ENCODE measurements around the gene GPR137. TPM values are rescaled to one million over a fixed set of nuclear protein-coding genes. Genes with fewer than 3 reads are reported as not detected.
A peak's percentile ranks its signal among the peaks of the same experiment; 100 is the strongest.

Gene GPR137
- total and polyA plus RNA-seq, 7 experiments from 2014 or later: 4.9 to 45.9 (median 30.8) TPM

DNA sequence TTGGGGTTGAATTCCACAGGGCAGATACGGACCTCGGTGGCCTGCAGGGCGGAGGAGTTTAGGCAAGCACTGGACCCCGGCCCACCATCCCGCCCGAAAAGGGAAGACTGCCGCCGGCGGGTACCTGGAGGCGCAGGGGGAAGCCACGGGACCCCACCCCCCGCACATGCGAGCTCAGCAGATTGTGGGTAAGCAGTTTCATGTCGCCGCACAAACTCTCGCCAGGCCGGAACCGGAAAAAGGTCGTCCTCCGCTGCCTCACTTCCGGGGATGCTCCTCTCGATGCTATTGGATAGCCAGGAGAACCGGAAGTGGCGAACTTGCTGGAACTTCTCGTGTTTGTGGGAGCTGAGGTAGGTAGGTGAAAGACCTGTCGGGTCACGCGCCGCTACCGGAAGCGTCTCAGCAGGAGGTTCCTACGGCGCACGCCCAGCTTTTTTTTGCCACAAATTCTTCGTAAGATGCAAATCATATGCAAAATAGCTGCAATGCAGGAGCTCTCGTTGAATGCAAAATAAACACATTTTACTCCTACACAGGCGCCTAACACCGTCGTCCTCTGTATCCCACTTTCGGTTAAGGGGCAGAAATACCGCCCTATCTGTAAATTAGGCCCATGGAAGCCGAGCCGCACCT is 31.8 kb downstream of the GPR137 start, which contains the start of gene TRMT112:
TSS of gene TRMT112 (minus strand) at position 235 of the 636 bp plus-strand sequence. CDS start at position 202, 33 bp downstream.
- peaks cover 0 to 24% (median 6%) of the 10 kb centered on the region in 5 donors for H3K36me3 Mint-ChIP-seq
- intact Hi-C loops (cut with micrococcal nuclease): loop anchor here (1.0 to 5.0 kb wide), 14 partner anchors 12 to 1540 kb away; partner anchors contain the start of genes ESRRA (in 2 of the 2), CCDC88B (in 1 of the 2), CFL1 (in 1 of the 2) and FKBP2 (in 1 of the 2)

DNA sequence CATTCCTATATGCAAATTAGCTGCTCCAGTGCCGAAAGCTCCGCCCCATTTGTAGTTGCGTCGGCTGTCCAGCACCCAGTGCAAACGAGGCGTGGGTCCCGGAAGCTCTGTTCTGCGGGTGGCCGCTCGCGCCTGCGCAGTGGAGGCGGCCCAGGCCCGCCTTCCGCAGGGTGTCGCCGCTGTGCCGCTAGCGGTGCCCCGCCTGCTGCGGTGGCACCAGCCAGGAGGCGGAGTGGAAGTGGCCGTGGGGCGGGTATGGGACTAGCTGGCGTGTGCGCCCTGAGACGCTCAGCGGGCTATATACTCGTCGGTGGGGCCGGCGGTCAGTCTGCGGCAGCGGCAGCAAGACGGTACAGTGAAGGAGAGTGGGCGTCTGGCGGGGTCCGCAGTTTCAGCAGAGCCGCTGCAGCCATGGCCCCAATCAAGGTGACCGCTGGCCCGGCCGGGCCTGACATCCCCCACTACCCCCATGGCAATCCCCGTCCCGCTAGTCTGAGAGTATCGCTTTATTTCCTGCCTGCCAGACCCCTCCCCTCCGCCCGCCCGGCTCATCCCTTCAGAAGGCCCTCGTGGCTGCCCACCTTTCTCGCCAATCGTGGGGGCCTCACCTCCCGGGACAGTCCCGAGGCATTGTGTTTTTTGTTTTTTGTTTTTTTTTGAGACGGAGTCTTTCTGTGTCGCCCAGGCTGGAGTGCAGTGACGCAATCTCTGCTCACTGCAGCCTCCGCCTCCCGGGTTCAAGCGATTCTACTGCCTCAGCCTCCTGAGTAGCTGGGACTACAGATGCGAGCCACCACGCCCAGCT is 32.5 kb downstream of the GPR137 start, which contains the start of gene PRDX5:
TSS of gene PRDX5 (plus strand) at position 161 of the 805 bp plus-strand sequence. CDS start at position 256, 95 bp downstream.
- POLR2A ChIA-PET: interaction anchor here (0.5 to 4.2 kb wide), 36 partner anchors 10 to 1653 kb away, joined by 3 to 45 read pairs (median 5); partner anchors contain the start of genes BAD, C11orf98, CATSPERZ and CCDC88B
- H3K36me3 ChIP-seq (ENCODE audit: control insufficient read depth in 2 of 3, insufficient read depth in 3 of 3, low read length in 3 of 3): peaks cover 0 to 55% (median 0%) of the 10 kb centered on the region in 3 experiments
- CTCF ChIA-PET: interaction anchor here (0.5 to 2.5 kb wide), 26 partner anchors 11 to 1191 kb away, joined by 3 to 18 read pairs (median 4); partner anchors contain the start of genes BAD, CATSPERZ, CCDC88B and ESRRA
- H3K27ac ChIP-seq (ENCODE audit: low read depth, low read length): peak within 1 kb of the TSS; percentile 92
- peaks cover 0 to 23% (median 6%) of the 10 kb centered on the region in 5 donors for H3K36me3 Mint-ChIP-seq
- peak within 1 kb of the TSS; percentile 85 to 99 (median 96) for H3K4me3 Mint-ChIP-seq
- intact Hi-C loops (cut with micrococcal nuclease): loop anchor here (1.0 to 5.0 kb wide), 16 partner anchors 13 to 1539 kb away; partner anchors contain the start of genes CCDC88B (in 2 of the 2), ESRRA (in 2 of the 2), FKBP2 (in 2 of the 2) and GPR137 (in 2 of the 2)
- no peaks in the 10 kb centered on the region for H3K27me3 Mint-ChIP-seq
- peak; percentile 87 for ATAC-seq
- peak; percentile 93 to 97 (median 96) for DNase-seq
- no peaks in the 10 kb centered on the region for H3K9me3 Mint-ChIP-seq
- peaks cover 20 to 40% (median 27%) of the 10 kb centered on the region in 7 donors for H3K4me1 Mint-ChIP-seq
- peak within 1 kb of the TSS; percentile 60 for H3K4me3 ChIP-seq (ENCODE audit: low read length)
- H3K27me3 ChIP-seq (ENCODE audit: control insufficient read depth in 2 of 2, insufficient read depth in 2 of 2, low read length in 2 of 2): no peaks in the 10 kb centered on the region
- H3K27ac Mint-ChIP-seq: peak within 1 kb of the TSS; percentile 97 to 100 (median 100)
- H3K4me1 ChIP-seq (ENCODE audit: control insufficient read depth in 2 of 2, insufficient read depth in 2 of 2, low read length in 2 of 2): peaks cover 7 to 10% of the 10 kb centered on the region in 2 donors
- no peaks in the 10 kb centered on the region for H3K9me3 ChIP-seq (ENCODE audit: control insufficient read depth in 2 of 3, low read length in 3 of 3)

More for the DNA sequence above, 31.8 kb downstream of the GPR137 start, which contains the start of gene TRMT112:
- CTCF ChIA-PET: interaction anchor here (0.6 to 2.5 kb wide), 26 partner anchors 11 to 1192 kb away, joined by 3 to 18 read pairs (median 4); partner anchors contain the start of genes BAD, CATSPERZ, CCDC88B and ESRRA
- H3K27ac ChIP-seq (ENCODE audit: low read depth, low read length): peak within 1 kb of the TSS; percentile 92
- H3K4me1 ChIP-seq (ENCODE audit: control insufficient read depth in 2 of 2, insufficient read depth in 2 of 2, low read length in 2 of 2): peaks cover 7 to 10% of the 10 kb centered on the region in 2 donors
- POLR2A ChIA-PET: interaction anchor here (0.5 to 4.2 kb wide), 36 partner anchors 9 to 1652 kb away, joined by 3 to 45 read pairs (median 5); partner anchors contain the start of genes BAD, C11orf98, CATSPERZ and CCDC88B
- ATAC-seq: peak; percentile 85
- Mint-ChIP-seq H3K27ac (peak within 1 kb of the TSS; percentile 97 to 100 (median 100)), H3K4me1 (peaks cover 27 to 47% (median 35%) of the 10 kb centered on the region in 7 donors), H3K9me3 (no peaks in the 10 kb centered on the region), H3K4me3 (peak within 1 kb of the TSS; percentile 85 to 99 (median 96)), H3K27me3 (no peaks in the 10 kb centered on the region)
- no peaks in the 10 kb centered on the region for H3K9me3 ChIP-seq (ENCODE audit: control insufficient read depth in 2 of 3, low read length in 3 of 3)
- DNase-seq: peak; percentile 73 to 100 (median 98)
- peaks cover 0 to 48% (median 0%) of the 10 kb centered on the region in 3 experiments for H3K36me3 ChIP-seq (ENCODE audit: control insufficient read depth in 2 of 3, insufficient read depth in 3 of 3, low read length in 3 of 3)
- H3K4me3 ChIP-seq (ENCODE audit: low read length): peak within 1 kb of the TSS; percentile 60
- H3K27me3 ChIP-seq (ENCODE audit: control insufficient read depth in 2 of 2, insufficient read depth in 2 of 2, low read length in 2 of 2): no peaks in the 10 kb centered on the region

GRCh38 chr11:64318766-64319761 is 33.4 kb downstream of the GPR137 start:
- peak overlapping the region; percentile 93 to 100 (median 100) for H3K27ac Mint-ChIP-seq
- DNase-seq: no peak
- H3K9me3 Mint-ChIP-seq: no peaks in the 10 kb centered on the region
- Histone ChIP-seq H3K9me3 (ENCODE audit: control insufficient read depth in 2 of 3, low read length in 3 of 3) (no peaks in the 10 kb centered on the region), H3K4me3 (ENCODE audit: low read length) (peak overlapping the region; percentile 60), H3K36me3 (ENCODE audit: control insufficient read depth in 2 of 3, insufficient read depth in 3 of 3, low read length in 3 of 3) (peaks cover 0 to 52% (median 0%) of the 10 kb centered on the region in 3 experiments), H3K4me1 (ENCODE audit: control insufficient read depth in 2 of 2, insufficient read depth in 2 of 2, low read length in 2 of 2) (peaks cover 7 to 10% of the 10 kb centered on the region in 2 donors), H3K27ac (ENCODE audit: low read depth, low read length) (peak overlapping the region; percentile 92), H3K27me3 (ENCODE audit: control insufficient read depth in 2 of 2, insufficient read depth in 2 of 2, low read length in 2 of 2) (no peaks in the 10 kb centered on the region)
- H3K27me3 Mint-ChIP-seq: no peaks in the 10 kb centered on the region
- ATAC-seq: no peak
- ChIA-PET CTCF (interaction anchor here (1.3 to 2.4 kb wide), 4 partner anchors 11 to 114 kb away, joined by 4 to 16 read pairs (median 8); partner anchors contain the start of gene FERMT3), POLR2A (interaction anchor here (1.5 to 4.2 kb wide), 8 partner anchors 15 to 457 kb away, joined by 4 to 45 read pairs (median 24); partner anchors contain the start of genes BAD, CCDC88B, ESRRA and FKBP2)
- peak overlapping the region; percentile 85 to 99 (median 96) for H3K4me3 Mint-ChIP-seq
- intact Hi-C loops (cut with micrococcal nuclease): loop anchor here (1.0 to 5.0 kb wide), 9 partner anchors 12 to 1538 kb away; partner anchors contain the start of genes CCDC88B (in 1 of the 2), CFL1 (in 1 of the 2), FKBP2 (in 1 of the 2) and GPR137 (in 1 of the 2)
- H3K4me1 Mint-ChIP-seq: peaks cover 17 to 38% (median 26%) of the 10 kb centered on the region in 7 donors
- H3K36me3 Mint-ChIP-seq: peaks cover 0 to 22% (median 6%) of the 10 kb centered on the region in 5 donors

DNA sequence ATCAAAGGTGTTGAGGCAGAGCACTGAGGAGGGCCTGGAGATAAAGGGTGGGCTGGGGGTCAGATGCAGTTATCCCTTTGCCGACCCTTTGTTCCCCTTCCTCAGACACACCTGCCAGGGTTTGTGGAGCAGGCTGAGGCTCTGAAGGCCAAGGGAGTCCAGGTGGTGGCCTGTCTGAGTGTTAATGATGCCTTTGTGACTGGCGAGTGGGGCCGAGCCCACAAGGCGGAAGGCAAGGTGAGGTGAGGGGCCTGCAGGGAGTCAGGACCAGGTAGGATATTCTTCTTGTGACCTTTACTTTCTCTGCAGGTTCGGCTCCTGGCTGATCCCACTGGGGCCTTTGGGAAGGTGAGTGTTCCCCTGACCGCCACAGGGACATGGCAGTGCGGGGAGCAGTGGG is 34.9 kb downstream of the GPR137 start:
- Histone ChIP-seq H3K27me3 (ENCODE audit: control insufficient read depth in 2 of 2, insufficient read depth in 2 of 2, low read length in 2 of 2) (no peaks in the 10 kb centered on the region), H3K27ac (ENCODE audit: low read depth, low read length) (no peak overlapping the region), H3K36me3 (ENCODE audit: control insufficient read depth in 2 of 3, insufficient read depth in 3 of 3, low read length in 3 of 3) (peaks cover 0 to 37% (median 0%) of the 10 kb centered on the region in 3 experiments), H3K4me3 (ENCODE audit: low read length) (no peak overlapping the region), H3K4me1 (ENCODE audit: control insufficient read depth in 2 of 2, insufficient read depth in 2 of 2, low read length in 2 of 2) (peaks cover 7 to 10% of the 10 kb centered on the region in 2 donors), H3K9me3 (ENCODE audit: control insufficient read depth in 2 of 3, low read length in 3 of 3) (no peaks in the 10 kb centered on the region)
- no peaks in the 10 kb centered on the region for H3K27me3 Mint-ChIP-seq
- DNase-seq (no peak), ATAC-seq (no peak)
- peaks cover 17 to 35% (median 26%) of the 10 kb centered on the region in 7 donors for H3K4me1 Mint-ChIP-seq
- H3K9me3 Mint-ChIP-seq: no peaks in the 10 kb centered on the region
- H3K27ac Mint-ChIP-seq: peak overlapping the region in 4 of 9 donors; percentile 16 to 99 (median 66)
- POLR2A ChIA-PET: interaction anchor here (1.0 to 1.1 kb wide), 2 partner anchors 19 to 458 kb away, joined by 3 read pairs; partner anchors contain the start of genes CCDC88B and SF1
- CTCF ChIA-PET: no interaction called here
- peak overlapping the region in 5 of 10 donors; percentile 17 to 68 (median 33) for H3K4me3 Mint-ChIP-seq
- intact Hi-C loops (cut with micrococcal nuclease): no loop called here
- H3K36me3 Mint-ChIP-seq: peaks cover 0 to 18% (median 6%) of the 10 kb centered on the region in 5 donors

GRCh38 chr11:64321026-64321425 is 35.4 kb downstream of the GPR137 start:
- Mint-ChIP-seq H3K4me3 (peak overlapping the region in 4 of 10 donors; percentile 17 to 29 (median 24)), H3K36me3 (peaks cover 0 to 18% (median 6%) of the 10 kb centered on the region in 5 donors), H3K27me3 (no peaks in the 10 kb centered on the region), H3K9me3 (no peaks in the 10 kb centered on the region), H3K27ac (peak overlapping the region in 4 of 9 donors; percentile 19 to 75 (median 42)), H3K4me1 (peaks cover 17 to 35% (median 26%) of the 10 kb centered on the region in 7 donors)
- H3K27ac ChIP-seq (ENCODE audit: low read depth, low read length): no peak overlapping the region
- no peaks in the 10 kb centered on the region for H3K27me3 ChIP-seq (ENCODE audit: control insufficient read depth in 2 of 2, insufficient read depth in 2 of 2, low read length in 2 of 2)
- intact Hi-C loops (cut with micrococcal nuclease): no loop called here
- no peak overlapping the region for H3K4me3 ChIP-seq (ENCODE audit: low read length)
- no peak for DNase-seq
- H3K36me3 ChIP-seq (ENCODE audit: control insufficient read depth in 2 of 3, insufficient read depth in 3 of 3, low read length in 3 of 3): peaks cover 0 to 32% (median 0%) of the 10 kb centered on the region in 3 experiments
- ChIA-PET POLR2A (interaction anchor here (1.1 kb wide), 1 partner anchor 458 kb away, joined by 3 read pairs; the partner anchor contains the start of gene SF1), CTCF (no interaction called here)
- peaks cover 7 to 10% of the 10 kb centered on the region in 2 donors for H3K4me1 ChIP-seq (ENCODE audit: control insufficient read depth in 2 of 2, insufficient read depth in 2 of 2, low read length in 2 of 2)
- ATAC-seq: no peak
- H3K9me3 ChIP-seq (ENCODE audit: control insufficient read depth in 2 of 3, low read length in 3 of 3): no peaks in the 10 kb centered on the region
